Hepatic stellate cell (primary cell): Measurements from ENCODE around the gene GDF7.
"Not testable (repeated sequence)": the region's sequence is repeated elsewhere in the genome, so short reads cannot be mapped to it uniquely, and the experiment has no call there.

Experiments
- DNase-seq: peaks from one replicate; pipeline ENCODE4 v3.0.0; 2011; ENCODE audit warnings: low spot score

Gene GDF7

DNA sequence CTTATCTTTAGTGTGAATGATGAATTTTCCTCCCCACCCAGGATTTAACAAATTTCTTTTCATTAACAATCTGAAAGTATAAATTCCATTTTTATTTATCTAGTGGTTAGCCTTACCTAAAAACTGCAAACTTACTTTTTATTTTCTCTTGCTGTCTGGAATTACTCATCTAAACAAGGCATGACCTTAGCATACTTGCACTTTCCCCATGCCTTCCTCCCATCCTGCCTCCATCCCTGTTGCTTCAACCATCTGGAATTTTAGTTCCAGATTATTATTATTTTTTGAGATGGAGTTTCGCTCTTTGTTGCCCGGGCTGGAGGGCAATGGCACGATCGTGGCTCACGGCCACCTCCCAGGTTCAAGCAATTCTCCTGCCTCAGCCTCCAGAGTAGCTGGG, 35.6 kb downstream of the GDF7 start:
- DNase-seq = peak; percentile 57

DNA sequence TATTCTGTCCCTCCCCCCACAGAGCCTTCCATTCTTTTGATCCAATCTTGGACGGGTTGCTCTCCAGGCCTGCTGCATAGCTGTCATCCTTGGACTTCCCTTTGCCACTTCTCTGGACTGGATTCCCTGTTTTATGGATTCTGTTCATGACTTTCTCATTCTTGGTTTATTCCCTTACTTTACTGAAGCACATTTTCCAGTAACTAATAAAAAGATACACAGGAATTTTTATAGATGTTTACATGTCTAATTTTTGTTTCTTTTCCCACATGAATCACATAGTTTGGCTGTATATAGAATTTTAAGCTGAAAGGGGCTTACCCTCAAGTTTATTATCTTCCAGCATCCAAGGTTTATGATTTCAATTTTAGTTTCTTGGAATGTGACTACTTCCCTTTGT, 37.9 kb downstream of the GDF7 start:
- DNase-seq = no peak

DNA sequence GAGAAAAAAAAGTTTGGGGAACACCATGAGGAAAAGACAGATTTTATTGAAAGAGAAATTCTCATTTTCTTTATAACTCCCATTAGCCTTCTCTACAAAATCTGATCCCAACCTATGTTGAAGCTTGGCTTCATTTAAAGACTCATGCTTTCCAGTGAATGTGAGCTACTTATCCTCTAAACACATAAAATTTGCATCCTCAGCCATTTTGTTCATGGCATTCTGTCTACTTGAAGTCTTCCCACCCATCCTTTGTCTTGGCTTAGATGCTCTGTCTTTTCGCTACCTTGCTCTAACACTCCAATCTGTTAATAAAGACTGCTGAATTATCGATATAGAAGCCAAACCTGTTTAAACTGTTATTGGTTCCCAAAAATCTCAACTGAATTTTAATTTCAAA, 39.3 kb downstream of the GDF7 start:
- no peak for DNase-seq

DNA sequence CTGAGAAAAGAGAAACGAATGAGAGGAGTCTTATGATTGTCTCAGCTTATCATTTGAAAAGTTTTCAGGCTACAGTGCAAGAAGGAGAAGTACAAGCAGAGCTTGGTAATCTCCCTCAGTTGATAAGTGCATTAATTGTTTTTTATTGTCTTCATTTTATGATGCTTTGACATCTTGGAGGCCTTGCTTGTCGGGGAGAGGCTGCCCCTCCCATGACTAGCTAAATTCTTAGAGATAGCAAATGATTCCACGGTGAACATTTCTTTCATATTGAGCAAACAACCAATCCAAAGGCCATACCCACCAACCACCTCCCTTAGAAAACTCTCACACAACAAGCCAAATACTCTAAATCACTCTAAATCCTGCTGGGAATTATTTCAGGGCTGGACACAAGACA, 39.8 kb downstream of the GDF7 start:
- no peak for DNase-seq

DNA sequence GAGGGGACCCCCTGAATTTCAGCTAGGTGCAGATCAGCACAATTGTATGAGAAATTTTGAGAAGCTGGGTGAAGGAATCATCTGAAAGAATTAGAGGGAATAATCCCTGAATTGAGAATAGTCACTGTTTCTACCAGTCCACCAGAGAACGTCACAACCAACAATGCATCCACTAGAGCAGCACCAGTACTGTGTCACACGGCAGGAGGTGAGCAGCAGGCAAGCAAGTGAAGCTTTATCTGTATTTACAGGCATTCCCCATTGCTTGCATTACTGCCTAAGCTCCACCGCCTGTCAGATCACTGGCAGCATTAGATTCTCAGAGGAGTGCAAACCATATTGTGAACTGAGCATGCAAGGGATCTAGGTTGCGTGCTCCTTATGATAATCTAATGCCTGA, 40.7 kb downstream of the GDF7 start:
- DNase-seq = no peak

DNA sequence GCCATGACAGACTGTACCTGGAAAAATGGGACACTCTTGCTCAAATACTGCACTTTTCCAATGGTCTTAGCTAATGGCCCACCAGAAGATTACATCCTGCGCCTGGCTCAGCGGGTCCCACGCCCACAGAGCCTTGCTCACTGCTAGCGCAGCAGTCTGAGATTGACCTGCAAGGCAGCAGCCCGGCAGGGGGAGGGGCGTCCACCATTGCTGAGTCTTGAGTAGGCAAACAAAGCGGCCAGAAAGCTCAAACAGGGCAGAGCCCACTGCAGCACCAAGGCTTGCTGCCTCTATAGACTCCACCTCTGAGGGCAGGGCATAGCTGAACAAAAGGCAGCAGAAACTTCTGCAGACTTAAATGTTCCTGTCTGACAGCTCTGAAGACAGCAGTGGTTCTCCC, 44.7 kb downstream of the GDF7 start:
- DNase-seq = not testable (repeated sequence)

DNA sequence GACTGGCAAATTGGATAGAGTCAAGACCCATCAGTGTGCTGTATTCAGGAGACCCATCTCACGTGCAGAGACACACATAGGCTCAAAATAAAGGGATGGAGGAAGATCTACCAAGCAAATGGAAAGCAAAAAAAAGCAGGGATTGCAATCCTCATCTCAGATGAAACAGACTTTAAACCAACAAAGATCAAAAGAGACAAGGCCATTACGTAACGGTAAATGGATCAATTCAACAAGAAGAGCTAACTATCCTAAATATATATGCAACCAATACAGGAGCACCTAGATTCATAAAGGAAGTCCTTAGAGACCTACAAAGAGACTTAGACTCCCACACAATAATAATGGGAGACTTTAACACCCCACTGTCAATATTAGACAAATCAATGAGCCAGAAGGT, 46.6 kb downstream of the GDF7 start:
- DNase-seq = not testable (repeated sequence)

DNA sequence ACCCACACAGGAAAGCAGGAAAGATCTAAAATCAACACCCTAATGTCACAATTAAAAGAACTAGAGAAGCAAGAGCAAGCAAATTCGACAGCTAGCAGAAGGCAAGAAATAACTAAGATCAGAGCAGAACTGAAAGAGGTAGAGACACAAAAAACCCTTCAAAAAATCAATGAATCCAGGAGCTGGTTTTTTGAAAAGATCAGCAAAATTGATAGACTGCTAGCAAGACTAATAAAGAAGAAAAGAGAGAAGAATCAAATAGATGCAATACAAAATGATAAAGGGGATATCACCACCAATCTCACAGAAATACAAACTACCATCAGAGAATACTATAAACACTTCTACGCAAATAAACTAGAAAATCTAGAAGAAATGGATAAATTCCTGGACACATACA, 47.5 kb downstream of the GDF7 start:
- DNase-seq = not testable (repeated sequence)

DNA sequence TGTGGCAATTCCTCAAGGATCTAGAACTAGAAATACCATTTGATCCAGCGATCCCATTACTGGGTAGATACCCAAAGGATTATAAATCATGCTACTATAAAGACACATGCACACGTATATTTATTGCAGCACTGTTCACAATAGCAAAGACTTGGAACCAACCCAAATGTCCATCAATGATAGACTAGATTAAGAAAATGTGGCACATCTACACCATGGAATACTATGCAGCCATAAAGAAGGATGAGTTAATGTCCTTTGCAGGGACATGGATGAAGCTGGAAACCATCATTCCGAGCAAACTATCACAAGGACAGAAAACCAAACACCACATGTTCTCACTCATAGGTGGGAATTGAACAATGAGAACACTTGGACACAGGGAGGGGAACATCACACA, 49.2 kb downstream of the GDF7 start:
- DNase-seq = not testable (repeated sequence)

DNA sequence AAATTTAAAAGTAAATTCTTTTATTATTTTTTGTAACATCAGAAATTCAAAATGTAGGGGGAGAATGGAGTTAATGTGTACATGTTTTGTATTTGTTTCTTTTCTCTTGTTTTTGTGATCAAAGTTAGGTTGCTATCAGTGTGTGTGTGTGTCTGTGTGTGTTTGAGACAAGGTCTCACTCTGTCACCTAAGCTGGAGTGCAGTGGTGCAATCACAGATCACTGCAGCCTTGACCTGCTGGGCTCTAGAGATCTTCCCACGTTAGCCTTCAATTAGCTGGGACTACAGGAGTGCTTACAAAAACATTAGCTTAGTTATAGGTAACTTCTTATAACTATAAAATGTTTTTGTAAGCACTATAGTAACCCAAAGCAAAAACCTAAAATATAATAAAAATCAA, 50.7 kb downstream of the GDF7 start:
- no peak for DNase-seq

DNA sequence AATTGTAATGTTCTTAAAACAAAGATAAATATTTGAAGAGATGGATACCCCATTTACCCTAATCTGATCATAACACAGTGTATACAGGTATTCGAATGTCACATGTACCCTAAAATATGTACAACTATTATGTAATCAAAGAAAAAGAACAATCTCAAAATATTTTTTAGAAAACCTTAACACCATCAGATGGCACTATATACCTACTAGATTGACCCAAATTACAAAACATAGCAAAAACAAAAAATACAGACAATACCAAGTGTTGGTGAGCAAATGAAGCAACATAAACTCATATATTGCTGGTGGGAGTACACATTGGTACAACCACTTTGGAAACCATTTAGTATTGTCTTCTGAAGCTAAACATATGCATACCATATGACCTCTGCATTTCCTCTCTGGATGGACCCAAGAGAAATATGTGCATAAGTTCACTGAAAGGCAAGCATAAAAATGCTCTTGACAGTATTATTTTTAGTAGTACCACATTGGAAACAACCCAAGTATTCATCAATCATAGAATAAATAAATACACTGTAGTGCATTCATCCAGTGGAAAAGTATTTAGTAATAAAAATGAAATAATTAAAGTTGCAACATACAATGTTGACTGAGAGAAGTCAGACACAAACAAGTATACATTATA, 55.8 kb downstream of the GDF7 start:
- DNase-seq = no peak

DNA sequence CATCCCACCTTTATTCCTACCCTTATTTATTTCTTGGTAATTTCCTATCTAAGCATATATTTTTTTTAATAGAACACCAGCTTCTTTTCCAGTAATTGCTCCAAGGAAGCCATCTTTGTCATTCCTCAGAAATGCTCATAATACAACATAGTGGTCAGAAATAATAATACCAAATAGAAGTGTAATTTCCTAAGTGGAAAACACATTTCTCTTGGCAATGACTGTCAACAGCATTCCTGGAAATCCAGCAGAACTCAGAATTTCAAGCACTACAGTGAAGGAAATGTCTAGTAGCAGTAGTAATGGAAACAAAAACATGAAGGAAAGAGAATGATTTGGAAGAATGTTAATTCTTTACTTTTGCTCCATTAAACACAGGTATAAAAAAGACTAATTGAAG, 56.6 kb downstream of the GDF7 start:
- DNase-seq = peak; percentile 9

DNA sequence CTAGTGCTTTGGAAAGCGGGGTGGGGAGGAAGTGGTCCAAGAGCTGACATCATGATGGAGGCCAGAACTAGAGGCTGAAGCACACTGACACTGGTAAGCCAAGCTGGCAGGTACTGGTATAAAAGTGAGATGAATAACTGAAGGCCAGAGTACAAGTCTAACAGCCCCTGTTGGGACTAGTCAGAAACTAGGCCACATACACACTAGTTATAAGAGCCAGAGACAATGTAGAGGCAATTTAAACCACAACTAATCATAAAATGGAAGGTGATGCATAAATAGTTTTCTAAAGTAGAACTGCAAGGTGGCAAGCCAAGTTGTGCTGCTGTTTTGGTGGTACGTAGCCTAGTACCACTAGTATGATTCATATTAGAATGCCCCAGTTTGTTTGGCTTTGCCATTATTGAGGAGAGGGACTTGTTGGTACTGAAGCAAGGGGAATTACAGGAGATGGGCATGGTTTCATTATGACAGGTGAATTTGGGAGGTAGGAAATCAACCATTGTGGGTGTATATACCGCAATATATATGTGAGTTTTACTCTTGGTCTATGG, 57.6 kb downstream of the GDF7 start:
- no peak for DNase-seq

DNA sequence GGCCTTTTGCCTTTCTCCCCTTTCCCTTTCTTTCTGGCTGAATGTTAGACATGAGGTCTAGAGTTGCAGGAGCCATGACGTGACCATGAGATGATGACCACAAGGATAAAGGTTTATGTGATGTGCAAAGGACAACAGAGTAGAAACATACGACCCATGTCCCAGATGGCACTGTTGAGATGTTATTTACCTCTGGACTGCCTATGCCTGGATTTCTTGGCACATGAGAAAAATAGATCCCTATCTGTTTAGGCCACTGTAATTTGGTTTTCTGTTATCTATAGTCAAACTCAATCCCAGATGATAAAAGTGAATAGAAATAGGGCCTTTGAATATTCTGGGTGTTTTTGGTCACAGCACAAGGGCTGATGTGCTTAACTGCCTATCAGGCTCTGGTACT, 58.8 kb downstream of the GDF7 start:
- DNase-seq = no peak

DNA sequence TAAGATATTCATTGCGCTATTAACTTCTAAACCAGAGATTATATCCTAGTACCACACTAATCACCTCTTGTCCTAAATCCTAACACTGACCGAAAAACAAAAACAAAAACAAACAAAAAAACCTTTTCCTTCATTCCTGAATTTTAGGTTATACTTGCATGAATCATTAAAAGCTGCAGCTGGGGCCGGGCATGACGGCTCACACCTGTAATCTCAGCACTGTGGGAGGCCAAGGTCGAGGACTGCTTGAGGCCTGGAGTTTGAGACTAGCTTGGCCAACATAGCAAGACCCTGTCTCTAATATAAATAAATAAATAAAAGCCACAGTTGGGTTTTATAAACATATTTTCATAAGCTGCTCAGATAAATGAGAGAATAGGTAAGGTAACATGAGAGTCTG, 60.0 kb downstream of the GDF7 start:
- DNase-seq = no peak

DNA sequence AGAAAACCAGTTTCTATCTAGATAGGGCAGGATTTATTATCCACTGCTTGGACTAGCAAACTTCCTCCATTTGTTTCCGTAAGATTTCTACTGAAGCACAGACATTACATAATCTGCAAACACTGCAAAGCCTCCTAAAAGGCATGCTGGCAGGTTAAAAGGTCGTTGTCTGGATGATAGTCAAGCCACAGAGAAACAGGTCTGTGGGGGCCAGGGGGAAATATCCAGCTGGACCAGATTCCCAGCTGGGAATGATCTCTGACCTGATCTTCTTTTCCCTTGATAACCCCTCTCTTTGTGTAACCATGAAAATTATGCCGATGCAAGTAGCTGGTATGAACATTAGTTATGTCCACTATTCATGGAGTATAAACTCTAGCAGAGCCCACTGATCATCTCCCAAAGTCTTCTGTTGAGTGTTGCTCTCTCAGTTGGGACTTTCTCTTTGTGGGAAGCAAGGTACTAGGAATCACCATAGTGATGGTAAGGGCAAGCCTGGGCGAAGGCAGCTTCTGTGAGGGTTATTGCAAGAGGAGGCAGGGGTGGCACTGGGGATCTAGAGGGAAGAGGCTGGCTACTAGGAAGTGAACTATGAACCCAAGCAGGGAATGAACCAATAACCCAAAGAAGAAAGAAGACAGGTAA, 61.3 kb downstream of the GDF7 start:
- no peak for DNase-seq
